22Rv1 (cell line): ENCODE data around the gene CROCC2.

ENCODE experiments used
- H3K27ac ChIP-seq: fragments of 450-650 bp; 2 replicates; pipeline ENCODE4 v1.5.1; 2017
- ZFX ChIP-seq: fragments of 450-650 bp; IDR thresholded peaks from 2 replicates; pipeline ENCODE4 v1.6.1; 2017; ENCODE audit warnings: antibody characterized with exemption, borderline replicate concordance
- TF ChIP-seq, protein P1 (sequence below): fragments of 450-650 bp; IDR thresholded peaks from 2 replicates; pipeline ENCODE4 v1.5.1; 2017; ENCODE audit warnings: mild to moderate bottlenecking

CROCC2 gene

DNA sequence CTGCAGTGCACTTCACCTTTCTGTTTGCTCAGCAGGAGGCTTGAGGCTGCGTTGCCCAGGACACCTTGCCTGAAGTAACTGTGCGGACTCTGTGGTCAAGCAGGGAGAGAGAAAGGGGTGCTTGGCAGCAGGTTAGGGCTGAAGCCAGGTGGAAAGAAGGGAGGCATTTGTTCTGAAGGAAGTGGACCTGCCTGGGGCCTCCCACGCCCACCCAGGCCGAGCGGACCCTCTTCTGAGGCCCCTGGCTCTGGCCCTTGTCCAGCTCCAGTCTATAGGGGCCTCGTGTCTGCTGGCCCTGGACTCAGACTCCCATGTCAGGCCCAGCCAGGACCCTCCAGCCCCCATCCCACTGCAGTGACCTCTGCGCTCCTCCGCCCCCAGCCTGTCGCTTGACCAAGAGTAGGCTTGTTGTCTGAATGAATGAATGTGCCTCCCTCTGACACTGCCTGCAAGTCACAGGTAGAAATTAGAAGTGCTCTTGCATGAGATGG lies 94.7 kb downstream of the CROCC2 start:
- no peak overlapping the region for H3K27ac ChIP-seq
- TF ChIP-seq, protein P1, sequence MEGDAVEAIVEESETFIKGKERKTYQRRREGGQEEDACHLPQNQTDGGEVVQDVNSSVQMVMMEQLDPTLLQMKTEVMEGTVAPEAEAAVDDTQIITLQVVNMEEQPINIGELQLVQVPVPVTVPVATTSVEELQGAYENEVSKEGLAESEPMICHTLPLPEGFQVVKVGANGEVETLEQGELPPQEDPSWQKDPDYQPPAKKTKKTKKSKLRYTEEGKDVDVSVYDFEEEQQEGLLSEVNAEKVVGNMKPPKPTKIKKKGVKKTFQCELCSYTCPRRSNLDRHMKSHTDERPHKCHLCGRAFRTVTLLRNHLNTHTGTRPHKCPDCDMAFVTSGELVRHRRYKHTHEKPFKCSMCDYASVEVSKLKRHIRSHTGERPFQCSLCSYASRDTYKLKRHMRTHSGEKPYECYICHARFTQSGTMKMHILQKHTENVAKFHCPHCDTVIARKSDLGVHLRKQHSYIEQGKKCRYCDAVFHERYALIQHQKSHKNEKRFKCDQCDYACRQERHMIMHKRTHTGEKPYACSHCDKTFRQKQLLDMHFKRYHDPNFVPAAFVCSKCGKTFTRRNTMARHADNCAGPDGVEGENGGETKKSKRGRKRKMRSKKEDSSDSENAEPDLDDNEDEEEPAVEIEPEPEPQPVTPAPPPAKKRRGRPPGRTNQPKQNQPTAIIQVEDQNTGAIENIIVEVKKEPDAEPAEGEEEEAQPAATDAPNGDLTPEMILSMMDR = no peak
- no peak for TF ChIP-seq ZFX

DNA sequence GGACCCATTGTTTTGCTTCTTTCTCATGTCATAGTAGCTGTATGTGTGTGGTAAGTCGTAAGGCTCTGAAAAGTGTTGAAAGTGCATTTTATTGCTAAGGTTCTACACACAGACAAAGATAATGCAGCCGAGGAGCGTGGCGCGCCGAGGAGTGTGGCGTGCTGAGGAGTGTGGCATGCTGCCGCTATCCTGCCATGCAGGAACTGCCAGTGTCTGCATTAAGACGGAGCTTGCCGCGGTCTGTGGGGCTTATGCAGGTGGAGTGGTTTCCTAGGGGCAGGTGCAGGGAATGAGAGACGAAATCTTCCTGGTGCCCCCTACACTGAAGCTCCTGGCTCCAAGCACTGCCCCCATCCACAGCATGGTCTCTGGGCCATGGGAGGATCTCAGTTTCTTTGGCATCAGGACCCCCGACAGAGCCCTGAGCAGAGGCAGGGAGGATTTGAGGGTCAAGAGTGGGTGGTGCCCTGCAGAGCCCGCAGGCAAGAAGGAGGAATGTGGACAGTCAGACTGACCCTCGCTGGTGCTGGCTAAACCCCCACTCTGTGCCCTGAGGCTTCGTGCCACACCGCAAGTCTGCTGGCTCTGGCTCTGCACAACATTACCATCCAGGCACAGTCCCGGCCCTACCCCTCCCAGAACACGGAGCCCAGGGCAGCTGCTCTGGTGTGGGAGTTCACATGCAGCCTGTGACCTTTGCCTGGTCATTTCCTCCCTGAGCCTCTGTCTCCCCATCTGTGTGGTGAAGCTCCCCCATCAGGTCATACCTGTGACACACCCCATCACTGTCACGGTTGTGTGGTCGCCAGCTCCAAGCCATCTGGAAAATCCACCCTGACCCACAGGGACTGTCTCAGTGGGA lies 95.5 kb downstream of the CROCC2 start:
- no peak overlapping the region for H3K27ac ChIP-seq
- TF ChIP-seq ZFX = no peak
- TF ChIP-seq, protein P1 = no peak

DNA sequence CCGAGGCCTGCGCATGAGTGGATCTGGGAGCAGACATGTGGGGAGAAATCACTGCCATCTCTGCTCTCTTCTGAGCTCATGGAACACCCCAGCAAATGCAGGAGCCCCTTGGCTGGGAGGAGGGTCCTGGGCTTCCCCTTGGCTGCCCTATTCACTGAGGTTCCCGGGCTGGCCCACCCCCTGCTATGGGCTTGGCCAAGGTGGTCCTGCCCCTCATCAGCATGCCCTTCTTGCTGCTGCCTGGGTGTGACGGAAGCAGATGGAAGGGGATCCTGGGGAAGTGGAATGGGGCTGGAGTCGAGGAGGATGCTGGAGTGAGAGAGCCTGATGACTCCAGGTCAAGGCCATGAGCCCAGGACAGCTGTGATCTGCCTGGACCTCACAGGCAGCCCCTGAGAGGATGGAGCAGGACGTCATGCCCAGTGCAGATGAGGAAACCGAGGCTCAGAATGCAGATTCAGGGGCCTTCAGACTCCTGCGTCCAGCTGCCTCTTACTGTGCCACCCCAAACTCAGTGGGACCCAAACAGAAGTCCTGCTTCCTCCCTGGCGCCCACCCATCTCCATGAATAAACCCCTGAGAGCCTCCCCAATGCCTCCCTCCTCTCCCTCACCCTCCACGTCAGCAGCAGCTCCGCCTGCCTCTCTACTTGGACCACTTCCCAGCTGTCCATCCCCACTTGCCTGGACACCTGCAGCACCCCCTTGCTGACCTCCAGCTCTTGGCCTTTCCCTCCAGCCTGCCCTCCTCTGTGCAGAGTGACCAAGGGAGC lies 96.3 kb downstream of the CROCC2 start:
- TF ChIP-seq ZFX = no peak
- TF ChIP-seq, protein P1 = no peak
- no peak overlapping the region for H3K27ac ChIP-seq

DNA sequence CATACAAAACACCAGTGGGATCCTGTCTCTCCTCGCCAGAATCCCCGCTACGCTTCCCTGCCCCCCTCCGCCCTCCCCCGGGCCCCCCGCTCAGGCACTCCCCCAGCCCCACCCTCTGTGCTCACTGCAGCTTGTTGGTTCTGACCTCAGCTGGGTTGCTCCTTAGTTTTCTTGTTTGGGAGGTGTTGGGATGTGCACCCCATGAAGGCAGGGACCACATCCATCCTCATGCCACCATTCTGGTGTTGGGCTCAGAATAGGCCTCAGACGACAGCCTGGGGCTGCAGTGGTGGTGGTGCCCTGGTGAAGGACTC lies 96.9 kb downstream of the CROCC2 start:
- no peak overlapping the region for H3K27ac ChIP-seq
- TF ChIP-seq ZFX = no peak
- TF ChIP-seq, protein P1 = no peak

DNA sequence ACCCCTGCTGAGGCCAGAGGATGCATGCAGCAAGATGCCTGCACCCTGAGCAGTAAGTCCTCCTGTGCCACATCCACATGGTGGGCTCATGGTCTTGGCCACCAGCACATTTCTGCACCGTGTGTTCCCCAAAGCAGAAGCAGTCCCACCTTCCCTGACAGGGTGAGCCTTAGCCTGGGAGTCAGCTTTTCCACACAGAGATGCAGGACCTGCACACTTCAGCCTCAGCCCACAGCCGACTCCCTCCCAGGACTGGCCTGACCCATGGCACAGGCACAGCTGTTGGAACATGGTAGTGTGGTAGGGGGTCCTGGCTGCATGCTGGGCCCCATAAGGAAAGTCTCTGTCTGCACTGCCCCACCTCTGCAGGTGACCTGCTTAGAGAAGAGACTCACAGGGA lies 97.2 kb downstream of the CROCC2 start:
- no peak for TF ChIP-seq ZFX
- TF ChIP-seq, protein P1 = no peak
- no peak overlapping the region for H3K27ac ChIP-seq

DNA sequence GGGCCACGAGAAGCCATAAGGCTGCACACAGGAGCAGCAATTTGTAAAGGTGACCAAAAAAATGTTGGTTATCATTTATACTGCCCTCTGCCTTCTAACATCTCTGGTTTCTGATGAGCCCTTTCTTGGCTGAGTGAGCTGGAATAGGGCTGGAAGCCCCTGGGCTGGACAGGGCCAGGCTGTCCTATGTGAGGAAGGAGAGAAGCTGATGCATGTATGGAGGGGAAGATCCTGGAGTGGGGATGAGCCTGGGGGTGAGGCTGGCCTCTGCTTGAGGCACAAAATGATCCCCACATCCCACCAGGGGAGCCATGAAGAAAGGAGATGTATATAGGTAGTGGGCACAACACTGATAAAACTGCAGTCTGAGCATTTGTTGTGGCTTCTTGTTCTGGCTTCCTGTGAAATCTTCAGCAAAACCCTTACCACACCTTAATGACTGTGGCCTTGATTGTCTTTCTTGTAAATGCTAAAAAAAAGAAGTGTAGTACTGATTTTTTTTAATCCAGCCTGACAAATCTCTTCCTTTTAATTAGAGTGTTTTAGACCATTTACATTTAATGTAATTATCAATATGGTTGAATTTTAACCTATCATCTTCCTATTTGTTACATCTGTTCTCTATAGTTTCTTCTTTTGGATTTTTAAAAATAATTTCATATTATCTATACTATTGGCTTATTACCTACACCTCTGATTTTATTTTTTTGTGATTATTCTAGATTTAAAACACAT lies 97.9 kb downstream of the CROCC2 start:
- no peak for TF ChIP-seq ZFX
- TF ChIP-seq, protein P1 = no peak
- H3K27ac ChIP-seq = no peak overlapping the region

DNA sequence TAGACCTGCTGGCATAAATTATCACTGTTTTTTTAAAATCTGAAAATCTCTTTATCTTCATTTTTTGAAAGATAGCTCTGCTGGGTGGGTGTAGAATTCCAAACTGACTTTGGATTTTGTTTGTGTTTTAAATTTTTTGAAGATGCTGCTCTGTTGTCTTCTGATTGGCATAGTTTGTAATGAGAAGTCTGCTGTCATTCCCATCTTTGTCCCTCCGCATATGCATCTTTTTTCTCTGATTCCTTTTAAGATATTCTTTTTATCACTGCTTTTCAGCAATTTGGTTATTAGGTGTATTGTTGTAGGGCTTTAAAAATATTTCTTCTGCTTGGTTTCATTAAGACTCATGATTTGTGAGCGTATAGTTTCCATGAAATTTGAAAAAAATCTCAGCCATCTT lies 99.4 kb downstream of the CROCC2 start:
- TF ChIP-seq, protein P1 = no peak
- TF ChIP-seq ZFX = no peak
- H3K27ac ChIP-seq = no peak overlapping the region
